GM19397 (cell line): ENCODE data around the gene IL34.

Experiments used
- ATAC-seq: cut with Tn5 transposase; IDR thresholded peaks from one replicate; pipeline ENCODE4 v1.9.1; 2021; ENCODE audit warnings: mild to moderate bottlenecking, moderate library complexity; ENCODE audit not compliant: unreplicated experiment

IL34 gene

GRCh38 chr16:70700101-70701020, 54.0 kb downstream of the IL34 start:
- ATAC-seq = no peak

- ATAC-seq = no peak
These were observed 54.7 kb downstream of the IL34 start for GRCh38 chr16:70701036-70701435.

GRCh38 chr16:70701596-70701995, 55.2 kb downstream of the IL34 start:
- ATAC-seq = no peak

- ATAC-seq = no peak
These were observed 55.6 kb downstream of the IL34 start for GRCh38 chr16:70701998-70702397.

- no peak for ATAC-seq
These were observed 56.3 kb downstream of the IL34 start for GRCh38 chr16:70702624-70703023.

GRCh38 chr16:70703041-70703834, 56.9 kb downstream of the IL34 start:
- no peak for ATAC-seq

GRCh38 chr16:70703835-70704381, 57.5 kb downstream of the IL34 start:
- no peak for ATAC-seq

- no peak for ATAC-seq
These were observed 58.2 kb downstream of the IL34 start for GRCh38 chr16:70704586-70704985.

- no peak for ATAC-seq
These were observed 58.7 kb downstream of the IL34 start for GRCh38 chr16:70705056-70705455.

- no peak for ATAC-seq
These were observed 60.6 kb downstream of the IL34 start for GRCh38 chr16:70706948-70707465.

GRCh38 chr16:70708366-70709246, 62.2 kb downstream of the IL34 start:
- ATAC-seq = no peak

- no peak for ATAC-seq
These were observed 63.1 kb downstream of the IL34 start for GRCh38 chr16:70709457-70709856.

GRCh38 chr16:70709942-70710341, 63.6 kb downstream of the IL34 start:
- ATAC-seq = no peak
